ENCODE results near the gene EEPD1.

DNA sequence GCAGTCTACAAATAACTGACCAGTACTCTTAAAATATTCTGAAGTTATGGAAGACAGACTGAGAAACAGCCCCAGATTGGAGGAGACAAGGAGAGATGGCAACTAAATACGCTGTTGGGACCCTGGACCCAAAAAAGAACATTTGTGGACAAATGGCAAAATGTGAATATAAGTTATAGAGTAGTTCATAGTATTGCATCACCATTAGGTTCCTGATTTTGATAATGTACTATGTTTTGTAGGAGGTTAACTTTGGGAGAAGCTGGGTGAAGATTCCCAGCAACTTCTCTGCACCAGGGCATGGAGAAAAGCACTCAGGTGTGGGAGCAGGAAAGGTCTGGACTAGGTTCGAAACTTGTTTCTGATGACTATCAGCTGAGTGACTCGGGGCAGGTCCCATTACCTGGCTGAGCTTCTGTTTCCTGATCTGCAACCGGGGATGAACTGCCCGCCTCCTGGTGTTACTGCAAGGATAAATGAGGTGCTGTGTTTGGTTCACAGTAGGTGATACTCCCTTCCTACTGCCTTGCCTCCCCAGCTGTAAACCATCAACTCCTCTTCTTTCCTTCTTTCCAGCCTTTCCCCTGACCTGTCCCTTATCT lies 48.2 kb downstream of the EEPD1 start:
- TF ChIP-seq CTCF (IDR thresholded peaks at IDR 0.05) (no peak), POLR2A (IDR thresholded peaks at IDR 0.05) (no peak)
